ENCODE data around the gene CSH2.

CSH2 gene

DNA sequence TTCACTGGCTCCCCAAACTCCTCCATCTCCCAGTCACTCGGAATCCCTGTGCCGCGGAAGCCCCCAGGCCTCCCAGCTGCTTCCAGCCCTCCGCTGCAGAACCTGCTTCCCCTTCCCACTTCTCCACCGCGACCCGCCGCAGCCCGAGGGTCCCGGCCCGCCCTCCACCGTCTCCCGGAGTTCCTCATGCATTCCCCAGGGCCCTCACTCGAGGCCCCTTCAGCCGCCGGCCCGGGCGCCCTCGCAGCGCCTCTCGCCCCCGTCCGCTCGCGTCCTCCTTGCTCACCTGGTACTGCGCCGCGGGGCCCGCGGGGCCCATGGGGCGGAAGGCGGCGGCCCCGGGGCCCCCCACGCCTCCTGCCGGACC, 31.3 kb downstream of the CSH2 start (continued):
- TF ChIP-seq, protein P1, sequence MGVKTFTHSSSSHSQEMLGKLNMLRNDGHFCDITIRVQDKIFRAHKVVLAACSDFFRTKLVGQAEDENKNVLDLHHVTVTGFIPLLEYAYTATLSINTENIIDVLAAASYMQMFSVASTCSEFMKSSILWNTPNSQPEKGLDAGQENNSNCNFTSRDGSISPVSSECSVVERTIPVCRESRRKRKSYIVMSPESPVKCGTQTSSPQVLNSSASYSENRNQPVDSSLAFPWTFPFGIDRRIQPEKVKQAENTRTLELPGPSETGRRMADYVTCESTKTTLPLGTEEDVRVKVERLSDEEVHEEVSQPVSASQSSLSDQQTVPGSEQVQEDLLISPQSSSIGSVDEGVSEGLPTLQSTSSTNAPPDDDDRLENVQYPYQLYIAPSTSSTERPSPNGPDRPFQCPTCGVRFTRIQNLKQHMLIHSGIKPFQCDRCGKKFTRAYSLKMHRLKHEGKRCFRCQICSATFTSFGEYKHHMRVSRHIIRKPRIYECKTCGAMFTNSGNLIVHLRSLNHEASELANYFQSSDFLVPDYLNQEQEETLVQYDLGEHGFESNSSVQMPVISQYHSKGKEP (tag by site-specific recombination; IDR thresholded peaks at IDR 0.05): no peak
- peak; percentile 74; the same call in 1 of the 2 replicates for TF ChIP-seq ZNF335 (tag by site-specific recombination; conservative IDR thresholded peaks at IDR 0.05)
- peak; percentile 18; the same call in 1 of the 2 replicates for TF ChIP-seq MYNN (tag by site-specific recombination; IDR thresholded peaks at IDR 0.05; ENCODE audit: borderline replicate concordance)

DNA sequence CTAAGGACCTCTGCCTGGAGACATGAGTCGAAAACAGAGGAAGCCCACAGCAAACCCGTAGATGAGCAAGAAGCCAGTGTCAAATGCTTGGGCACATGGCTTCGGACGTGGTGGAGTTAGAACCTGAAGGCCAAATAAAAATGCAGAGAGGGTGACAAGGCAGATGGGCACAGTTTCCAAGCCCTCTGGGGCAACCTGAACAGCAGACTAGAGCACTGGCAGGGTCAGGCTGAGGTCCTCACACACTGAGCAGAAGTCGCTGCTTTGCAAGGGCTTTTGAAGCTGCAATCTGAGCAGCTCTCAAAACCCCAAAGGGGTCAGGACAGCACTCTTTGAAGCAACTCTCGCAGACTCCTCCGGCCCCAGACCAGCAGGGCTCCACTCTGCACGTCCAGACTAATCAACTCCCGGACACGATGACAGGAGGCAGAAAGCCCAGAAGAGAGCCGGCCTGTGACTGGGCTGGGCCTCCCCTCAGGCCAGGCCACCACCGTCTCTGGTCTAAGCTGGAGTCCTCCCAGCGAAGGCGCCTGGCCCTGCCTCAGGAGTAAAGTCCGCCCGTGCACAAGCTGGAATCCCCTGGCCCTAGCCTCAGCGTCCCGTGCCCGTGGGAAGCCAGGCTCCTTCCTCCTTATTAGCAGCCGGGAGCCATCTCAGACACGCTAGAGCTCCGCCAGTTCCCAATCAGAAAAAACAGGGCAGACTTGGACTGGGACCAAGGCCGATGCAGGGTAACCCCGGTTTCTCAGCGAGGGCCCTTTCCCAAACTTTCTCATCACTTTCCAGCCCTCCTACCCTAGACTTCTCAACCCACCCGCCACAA, 31.9 kb downstream of the CSH2 start:
- CTCF ChIA-PET: interaction anchor here (0.7 to 1.8 kb wide), 4 partner anchors 9 to 144 kb away, joined by 3 to 7 read pairs (median 4); no protein-coding TSS in a partner anchor
- TF ChIP-seq ZNF658 (tag by site-specific recombination; IDR thresholded peaks at IDR 0.05) (no peak), ZXDB (tag by site-specific recombination; IDR thresholded peaks at IDR 0.05) (peak; percentile 31; the same call in 1 of the 2 replicates), ZNF184 (tag by site-specific recombination; IDR thresholded peaks at IDR 0.05) (no peak), ZNF335 (tag by site-specific recombination; conservative IDR thresholded peaks at IDR 0.05) (peak; percentile 59), ZNF76 (tag by site-specific recombination; IDR thresholded peaks at IDR 0.05; ENCODE audit: borderline replicate concordance, low read depth) (peak; percentile 23), ZNF843 (tag by site-specific recombination; IDR thresholded peaks at IDR 0.05) (0 out of 2 replicates have a peak, but pooled peaks have one; percentile 13), ZNF214 (tag by site-specific recombination; IDR thresholded peaks at IDR 0.05; ENCODE audit: borderline replicate concordance) (no peak), ZNF266 (tag by site-specific recombination; IDR thresholded peaks at IDR 0.05; ENCODE audit: low read depth) (no peak), ZNF792 (tag by site-specific recombination; IDR thresholded peaks at IDR 0.05) (peak; percentile 71; the same call in 1 of the 2 replicates), ZNF600 (tag by site-specific recombination; IDR thresholded peaks at IDR 0.05) (peak; percentile 57), ZFP3 (tag by site-specific recombination; IDR thresholded peaks at IDR 0.05; ENCODE audit: low read depth) (no peak), ZFHX2 (tag by site-specific recombination; conservative IDR thresholded peaks at IDR 0.05) (no peak), ZNF544 (tag by site-specific recombination; IDR thresholded peaks at IDR 0.05) (no peak), ZNF10 (tag by site-specific recombination; IDR thresholded peaks at IDR 0.05) (no peak), OSR2 (tag by site-specific recombination; IDR thresholded peaks at IDR 0.05) (no peak), IKZF3 (tag by site-specific recombination; IDR thresholded peaks at IDR 0.05) (no peak), REPIN1 (tag by site-specific recombination; IDR thresholded peaks at IDR 0.05; ENCODE audit: low read depth) (no peak)
- TF ChIP-seq, protein P2, sequence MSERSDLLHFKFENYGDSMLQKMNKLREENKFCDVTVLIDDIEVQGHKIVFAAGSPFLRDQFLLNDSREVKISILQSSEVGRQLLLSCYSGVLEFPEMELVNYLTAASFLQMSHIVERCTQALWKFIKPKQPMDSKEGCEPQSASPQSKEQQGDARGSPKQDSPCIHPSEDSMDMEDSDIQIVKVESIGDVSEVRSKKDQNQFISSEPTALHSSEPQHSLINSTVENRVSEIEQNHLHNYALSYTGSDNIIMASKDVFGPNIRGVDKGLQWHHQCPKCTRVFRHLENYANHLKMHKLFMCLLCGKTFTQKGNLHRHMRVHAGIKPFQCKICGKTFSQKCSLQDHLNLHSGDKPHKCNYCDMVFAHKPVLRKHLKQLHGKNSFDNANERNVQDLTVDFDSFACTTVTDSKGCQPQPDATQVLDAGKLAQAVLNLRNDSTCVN (tag by site-specific recombination; optimal IDR thresholded peaks at IDR 0.05): no peak
- TF ChIP-seq, protein P3, sequence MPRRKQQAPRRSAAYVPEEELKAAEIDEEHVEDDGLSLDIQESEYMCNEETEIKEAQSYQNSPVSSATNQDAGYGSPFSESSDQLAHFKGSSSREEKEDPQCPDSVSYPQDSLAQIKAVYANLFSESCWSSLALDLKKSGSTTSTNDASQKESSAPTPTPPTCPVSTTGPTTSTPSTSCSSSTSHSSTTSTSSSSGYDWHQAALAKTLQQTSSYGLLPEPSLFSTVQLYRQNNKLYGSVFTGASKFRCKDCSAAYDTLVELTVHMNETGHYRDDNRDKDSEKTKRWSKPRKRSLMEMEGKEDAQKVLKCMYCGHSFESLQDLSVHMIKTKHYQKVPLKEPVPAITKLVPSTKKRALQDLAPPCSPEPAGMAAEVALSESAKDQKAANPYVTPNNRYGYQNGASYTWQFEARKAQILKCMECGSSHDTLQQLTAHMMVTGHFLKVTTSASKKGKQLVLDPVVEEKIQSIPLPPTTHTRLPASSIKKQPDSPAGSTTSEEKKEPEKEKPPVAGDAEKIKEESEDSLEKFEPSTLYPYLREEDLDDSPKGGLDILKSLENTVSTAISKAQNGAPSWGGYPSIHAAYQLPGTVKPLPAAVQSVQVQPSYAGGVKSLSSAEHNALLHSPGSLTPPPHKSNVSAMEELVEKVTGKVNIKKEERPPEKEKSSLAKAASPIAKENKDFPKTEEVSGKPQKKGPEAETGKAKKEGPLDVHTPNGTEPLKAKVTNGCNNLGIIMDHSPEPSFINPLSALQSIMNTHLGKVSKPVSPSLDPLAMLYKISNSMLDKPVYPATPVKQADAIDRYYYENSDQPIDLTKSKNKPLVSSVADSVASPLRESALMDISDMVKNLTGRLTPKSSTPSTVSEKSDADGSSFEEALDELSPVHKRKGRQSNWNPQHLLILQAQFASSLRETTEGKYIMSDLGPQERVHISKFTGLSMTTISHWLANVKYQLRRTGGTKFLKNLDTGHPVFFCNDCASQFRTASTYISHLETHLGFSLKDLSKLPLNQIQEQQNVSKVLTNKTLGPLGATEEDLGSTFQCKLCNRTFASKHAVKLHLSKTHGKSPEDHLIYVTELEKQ (tag by site-specific recombination; IDR thresholded peaks at IDR 0.05; ENCODE audit: borderline replicate concordance): no peak
- TF ChIP-seq, protein P4, sequence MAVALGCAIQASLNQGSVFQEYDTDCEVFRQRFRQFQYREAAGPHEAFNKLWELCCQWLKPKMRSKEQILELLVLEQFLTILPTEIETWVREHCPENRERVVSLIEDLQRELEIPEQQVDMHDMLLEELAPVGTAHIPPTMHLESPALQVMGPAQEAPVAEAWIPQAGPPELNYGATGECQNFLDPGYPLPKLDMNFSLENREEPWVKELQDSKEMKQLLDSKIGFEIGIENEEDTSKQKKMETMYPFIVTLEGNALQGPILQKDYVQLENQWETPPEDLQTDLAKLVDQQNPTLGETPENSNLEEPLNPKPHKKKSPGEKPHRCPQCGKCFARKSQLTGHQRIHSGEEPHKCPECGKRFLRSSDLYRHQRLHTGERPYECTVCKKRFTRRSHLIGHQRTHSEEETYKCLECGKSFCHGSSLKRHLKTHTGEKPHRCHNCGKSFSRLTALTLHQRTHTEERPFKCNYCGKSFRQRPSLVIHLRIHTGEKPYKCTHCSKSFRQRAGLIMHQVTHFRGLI (tag by site-specific recombination; IDR thresholded peaks at IDR 0.05): 0 out of 2 replicates have a peak, but pooled peaks have one; percentile 16
- TF ChIP-seq, protein P5, sequence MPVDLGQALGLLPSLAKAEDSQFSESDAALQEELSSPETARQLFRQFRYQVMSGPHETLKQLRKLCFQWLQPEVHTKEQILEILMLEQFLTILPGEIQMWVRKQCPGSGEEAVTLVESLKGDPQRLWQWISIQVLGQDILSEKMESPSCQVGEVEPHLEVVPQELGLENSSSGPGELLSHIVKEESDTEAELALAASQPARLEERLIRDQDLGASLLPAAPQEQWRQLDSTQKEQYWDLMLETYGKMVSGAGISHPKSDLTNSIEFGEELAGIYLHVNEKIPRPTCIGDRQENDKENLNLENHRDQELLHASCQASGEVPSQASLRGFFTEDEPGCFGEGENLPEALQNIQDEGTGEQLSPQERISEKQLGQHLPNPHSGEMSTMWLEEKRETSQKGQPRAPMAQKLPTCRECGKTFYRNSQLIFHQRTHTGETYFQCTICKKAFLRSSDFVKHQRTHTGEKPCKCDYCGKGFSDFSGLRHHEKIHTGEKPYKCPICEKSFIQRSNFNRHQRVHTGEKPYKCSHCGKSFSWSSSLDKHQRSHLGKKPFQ (tag by site-specific recombination; IDR thresholded peaks at IDR 0.05): no peak
- TF ChIP-seq, protein P6, sequence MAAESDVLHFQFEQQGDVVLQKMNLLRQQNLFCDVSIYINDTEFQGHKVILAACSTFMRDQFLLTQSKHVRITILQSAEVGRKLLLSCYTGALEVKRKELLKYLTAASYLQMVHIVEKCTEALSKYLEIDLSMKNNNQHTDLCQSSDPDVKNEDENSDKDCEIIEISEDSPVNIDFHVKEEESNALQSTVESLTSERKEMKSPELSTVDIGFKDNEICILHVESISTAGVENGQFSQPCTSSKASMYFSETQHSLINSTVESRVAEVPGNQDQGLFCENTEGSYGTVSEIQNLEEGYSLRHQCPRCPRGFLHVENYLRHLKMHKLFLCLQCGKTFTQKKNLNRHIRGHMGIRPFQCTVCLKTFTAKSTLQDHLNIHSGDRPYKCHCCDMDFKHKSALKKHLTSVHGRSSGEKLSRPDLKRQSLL (tag by site-specific recombination; IDR thresholded peaks at IDR 0.05): no peak

More for the DNA sequence above, 31.9 kb downstream of the CSH2 start:
- H3K36me3 ChIP-seq (ENCODE audit: control insufficient read depth in 2 of 2, insufficient read depth in 1 of 2, low read length in 2 of 2): peaks cover 6 to 20% of the 10 kb centered on the region in 2 experiments
- POLR2A ChIA-PET: interaction anchor here (0.6 to 6.5 kb wide), 4 partner anchors 12 to 99 kb away, joined by 3 to 65 read pairs (median 8); partner anchors contain the start of genes CCDC47, DDX42, FTSJ3 and PSMC5
- peak overlapping the region; percentile 93 for H3K4me3 ChIP-seq (ENCODE audit: low read depth, low read length)
- no peaks in the 10 kb centered on the region for H3K9me3 ChIP-seq (ENCODE audit: control insufficient read depth, insufficient read depth, low read depth, low read length)
- H3K4me1 ChIP-seq (ENCODE audit: control insufficient read depth, insufficient read depth, low read length): peaks cover 20% of the 10 kb centered on the region
- H3K27ac ChIP-seq (ENCODE audit: extremely low read depth, low read depth, low read length): peak overlapping the region; percentile 97

Measured in HEK293 (cell line).